Measurements from ENCODE around the gene MAP3K1.

GRCh38 chr5:56909294-56910209 is 94.2 kb downstream of the MAP3K1 start, which contains the start of gene SETD9:
- TF ChIP-seq, protein P1, sequence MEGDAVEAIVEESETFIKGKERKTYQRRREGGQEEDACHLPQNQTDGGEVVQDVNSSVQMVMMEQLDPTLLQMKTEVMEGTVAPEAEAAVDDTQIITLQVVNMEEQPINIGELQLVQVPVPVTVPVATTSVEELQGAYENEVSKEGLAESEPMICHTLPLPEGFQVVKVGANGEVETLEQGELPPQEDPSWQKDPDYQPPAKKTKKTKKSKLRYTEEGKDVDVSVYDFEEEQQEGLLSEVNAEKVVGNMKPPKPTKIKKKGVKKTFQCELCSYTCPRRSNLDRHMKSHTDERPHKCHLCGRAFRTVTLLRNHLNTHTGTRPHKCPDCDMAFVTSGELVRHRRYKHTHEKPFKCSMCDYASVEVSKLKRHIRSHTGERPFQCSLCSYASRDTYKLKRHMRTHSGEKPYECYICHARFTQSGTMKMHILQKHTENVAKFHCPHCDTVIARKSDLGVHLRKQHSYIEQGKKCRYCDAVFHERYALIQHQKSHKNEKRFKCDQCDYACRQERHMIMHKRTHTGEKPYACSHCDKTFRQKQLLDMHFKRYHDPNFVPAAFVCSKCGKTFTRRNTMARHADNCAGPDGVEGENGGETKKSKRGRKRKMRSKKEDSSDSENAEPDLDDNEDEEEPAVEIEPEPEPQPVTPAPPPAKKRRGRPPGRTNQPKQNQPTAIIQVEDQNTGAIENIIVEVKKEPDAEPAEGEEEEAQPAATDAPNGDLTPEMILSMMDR (IDR thresholded peaks at IDR 0.05; ENCODE audit: poor library complexity), result no peak
- TF ChIP-seq EZH2phosphoT487 (IDR thresholded peaks at IDR 0.05; ENCODE audit: low read depth, severe bottlenecking, unreplicated experiment) (no peak), EZH2 (IDR thresholded peaks at IDR 0.05; ENCODE audit: borderline replicate concordance) (no peak)
